Tibial nerve (tissue), 4 donors: ENCODE results near the gene TMEM132E.

Source experiments
- CTCF ChIP-seq, 5 experiments: fragments of 200-600 bp in 3 of 5; fragments of 450-650 bp in 2 of 5; sonication (generic) in 3 of 5; IDR thresholded peaks; one replicate each; pipeline ENCODE4 v1.5.1; 2016 to 2019; ENCODE audit warnings: antibody characterized with exemption in 5 of 5, mild to moderate bottlenecking in 3 of 5, moderate library complexity in 2 of 5
- EP300 ChIP-seq, 2 donors: sonication (generic); formaldehyde crosslinking; IDR thresholded peaks; one replicate each; pipeline ENCODE4 v1.6.1; 2017; ENCODE audit warnings: antibody characterized with exemption in 2 of 2, mild to moderate bottlenecking in 1 of 2

GRCh38 chr17:34603974-34604373, 24.6 kb downstream of the TMEM132E start:
- no peak for TF ChIP-seq CTCF (IDR thresholded peaks at IDR 0.05)
- no peak for TF ChIP-seq EP300 (IDR thresholded peaks at IDR 0.05)
